ENCODE results near the gene KIN. TPM values are rescaled to one million over a fixed set of nuclear protein-coding genes. Genes with fewer than 3 reads are reported as not detected.

Gene KIN
- total RNA-seq, 1 experiment from 2014 or later = 23.4 TPM

DNA sequence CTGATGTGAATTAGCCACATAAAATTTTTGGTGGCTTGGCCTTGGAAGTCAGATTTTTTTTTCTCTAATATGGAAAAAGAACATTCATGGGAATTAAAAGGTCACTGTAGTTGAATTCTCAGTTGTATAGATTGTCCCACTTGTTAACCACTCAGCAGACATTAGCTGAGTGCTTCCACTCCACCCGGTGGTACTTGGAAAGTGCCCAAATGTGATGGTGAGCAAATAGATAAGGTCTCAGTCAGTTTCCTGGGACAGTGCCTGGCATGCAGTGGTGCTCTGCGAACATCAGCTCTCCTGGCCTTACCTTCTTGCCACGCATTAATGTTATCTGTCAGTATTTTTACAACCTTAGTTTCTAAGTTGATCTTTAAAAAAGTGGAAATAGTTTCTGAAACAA, 1.6 kb upstream of the KIN start:
- WGBS (ENCODE audit: extremely low coverage, insufficient read length, low lambda C conversion rate) = no CpG with 5 or more reads among the region's 3 CpGs
- Histone ChIP-seq H2BK120ac (ENCODE audit: low read depth, low read length, poor library complexity, severe bottlenecking) (no peak overlapping the region), H3K23me2 (ENCODE audit: insufficient read length, low read depth, low read length, poor library complexity, severe bottlenecking) (peaks cover 5% of the 10 kb centered on the region), H3K79me2 (ENCODE audit: insufficient read depth, low read length) (peaks cover 48% of the 10 kb centered on the region), H2AK5ac (ENCODE audit: insufficient read length, low read length) (no peak overlapping the region), H4K20me1 (ENCODE audit: control insufficient read depth, insufficient read depth, insufficient read length) (no peaks in the 10 kb centered on the region), H3K9ac (ENCODE audit: extremely low read depth, insufficient read length, low read length) (peak overlapping the region; percentile 34), H3K27ac (ENCODE audit: insufficient read length, low read depth, low read length) (no peak overlapping the region), H3K4ac (ENCODE audit: low read depth, low read length) (no peak overlapping the region), H3K9me3 (ENCODE audit: control insufficient read depth, low read depth, low read length) (no peaks in the 10 kb centered on the region), H3K56ac (ENCODE audit: insufficient read length, low read depth, low read length) (no peak overlapping the region), H4K5ac (ENCODE audit: insufficient read length, low read depth, low read length) (no peak overlapping the region), H3K18ac (ENCODE audit: insufficient read length, low read depth, low read length) (no peak overlapping the region), H2BK15ac (ENCODE audit: low read depth, low read length) (no peak overlapping the region), H4K91ac (ENCODE audit: insufficient read length, low read depth, low read length) (no peak overlapping the region), H2AFZ (ENCODE audit: low read length) (no peak overlapping the region), H3K79me1 (ENCODE audit: insufficient read depth, low read depth, low read length, poor library complexity, severe bottlenecking) (peaks cover 3% of the 10 kb centered on the region), H4K8ac (replicated peaks; ENCODE audit: insufficient read length, low read depth, low read length) (no peak overlapping the region), H3K23ac (ENCODE audit: insufficient read length, low read depth, low read length) (no peak overlapping the region), H2BK12ac (ENCODE audit: insufficient read length, low read depth, low read length) (no peak overlapping the region), H3K27me3 (ENCODE audit: insufficient read depth, low read length) (no peaks in the 10 kb centered on the region), H2BK20ac (ENCODE audit: low read depth, low read length, poor library complexity, severe bottlenecking) (no peak overlapping the region), H3K14ac (ENCODE audit: insufficient read depth, low read length) (no peak overlapping the region), H3K4me2 (ENCODE audit: insufficient read depth, insufficient read length, low read length) (peak overlapping the region; percentile 94), H3K4me1 (ENCODE audit: insufficient read depth, low read length) (no peaks in the 10 kb centered on the region), H3T11ph (ENCODE audit: low read length) (no peak overlapping the region), H2BK5ac (ENCODE audit: insufficient read length, low read length) (no peak overlapping the region)
- no peaks in the 10 kb centered on the region for H3K9me3 Mint-ChIP-seq
- no peak overlapping the region for H3K4me3 Mint-ChIP-seq
- no peaks in the 10 kb centered on the region for H3K27me3 Mint-ChIP-seq (ENCODE audit: low read depth)
- H3K27ac Mint-ChIP-seq = 0 out of 7 replicates have a peak overlapping the region, but pooled peaks of 1 of the 3 experiments have one; percentile 27
- H3K36me3 Mint-ChIP-seq (ENCODE audit: insufficient read depth in 1 of 3, low read depth in 3 of 3) = peaks cover 4 to 19% (median 14%) of the 10 kb centered on the region in 3 experiments; a peak in 5 of 7 replicates
- H3K4me1 Mint-ChIP-seq = peaks cover 13 to 15% of the 10 kb centered on the region in 2 experiments
- TF ChIP-seq, protein P1, sequence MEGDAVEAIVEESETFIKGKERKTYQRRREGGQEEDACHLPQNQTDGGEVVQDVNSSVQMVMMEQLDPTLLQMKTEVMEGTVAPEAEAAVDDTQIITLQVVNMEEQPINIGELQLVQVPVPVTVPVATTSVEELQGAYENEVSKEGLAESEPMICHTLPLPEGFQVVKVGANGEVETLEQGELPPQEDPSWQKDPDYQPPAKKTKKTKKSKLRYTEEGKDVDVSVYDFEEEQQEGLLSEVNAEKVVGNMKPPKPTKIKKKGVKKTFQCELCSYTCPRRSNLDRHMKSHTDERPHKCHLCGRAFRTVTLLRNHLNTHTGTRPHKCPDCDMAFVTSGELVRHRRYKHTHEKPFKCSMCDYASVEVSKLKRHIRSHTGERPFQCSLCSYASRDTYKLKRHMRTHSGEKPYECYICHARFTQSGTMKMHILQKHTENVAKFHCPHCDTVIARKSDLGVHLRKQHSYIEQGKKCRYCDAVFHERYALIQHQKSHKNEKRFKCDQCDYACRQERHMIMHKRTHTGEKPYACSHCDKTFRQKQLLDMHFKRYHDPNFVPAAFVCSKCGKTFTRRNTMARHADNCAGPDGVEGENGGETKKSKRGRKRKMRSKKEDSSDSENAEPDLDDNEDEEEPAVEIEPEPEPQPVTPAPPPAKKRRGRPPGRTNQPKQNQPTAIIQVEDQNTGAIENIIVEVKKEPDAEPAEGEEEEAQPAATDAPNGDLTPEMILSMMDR (conservative IDR thresholded peaks at IDR 0.05) = no peak
- DNase-seq = no peak
